Erythroblast (primary cell): Measurements from ENCODE around the gene ERBB4.

Source experiments
- GATA1 ChIP-seq: IDR thresholded peaks from 2 replicates; pipeline ENCODE4 v1.6.1; 2011; ENCODE audit warnings: low read depth, mild to moderate bottlenecking, control low read depth, low read length, moderate library complexity
- POLR2A ChIP-seq: IDR thresholded peaks from 2 replicates; pipeline ENCODE4 v1.6.1; 2011; ENCODE audit warnings: mild to moderate bottlenecking, low read length

- TF ChIP-seq POLR2A (no peak), GATA1 (no peak)
Observed at GRCh38 chr2:212427638-212428037, 111.0 kb downstream of the ERBB4 start.
